GM12874 (cell line): ENCODE measurements around the gene OOSP1.

Source experiments
- CTCF ChIP-seq: IDR thresholded peaks from 2 replicates; pipeline ENCODE4 v1.5.1; 2011; ENCODE audit warnings: low read depth, mild to moderate bottlenecking, control low read depth, low read length, moderate library complexity; ENCODE audit not compliant: insufficient read depth

OOSP1 gene

GRCh38 chr11:59938132-59938531 lies at the start of gene OOSP1:
TSS of gene OOSP1 (plus strand) at chr11:59938432. CDS start at chr11:59938455, 23 bp downstream.
- TF ChIP-seq CTCF, result no peak

- no peak for TF ChIP-seq CTCF
Measured at GRCh38 chr11:59891781-59892181, 46.5 kb upstream of the OOSP1 start.

- no peak for TF ChIP-seq CTCF
Measured at GRCh38 chr11:59894616-59895015, 43.6 kb upstream of the OOSP1 start.

- no peak for TF ChIP-seq CTCF
Measured at GRCh38 chr11:59898046-59898445, 40.2 kb upstream of the OOSP1 start.

GRCh38 chr11:59898650-59899049 lies 39.6 kb upstream of the OOSP1 start:
- no peak for TF ChIP-seq CTCF

- no peak for TF ChIP-seq CTCF
Measured at GRCh38 chr11:59899532-59899931, 38.7 kb upstream of the OOSP1 start.

GRCh38 chr11:59900366-59901126 lies 37.7 kb upstream of the OOSP1 start:
- no peak for TF ChIP-seq CTCF

GRCh38 chr11:59901306-59901705 lies 36.9 kb upstream of the OOSP1 start:
- TF ChIP-seq CTCF, result no peak
